Activated CD4-positive, alpha-beta T cell treated with anti-CD3 and anti-CD28 coated beads, Interleukin-2, amount 50 U/mL, for 1 hour (primary cell): ENCODE results near the gene DCAF4L1.
A peak's percentile ranks its signal among the peaks of the same experiment; 100 is the strongest.

ENCODE experiments used
- DNase-seq: peaks from one replicate; pipeline ENCODE4 v3.0.0-alpha.2; 2020

Gene DCAF4L1, protein sequence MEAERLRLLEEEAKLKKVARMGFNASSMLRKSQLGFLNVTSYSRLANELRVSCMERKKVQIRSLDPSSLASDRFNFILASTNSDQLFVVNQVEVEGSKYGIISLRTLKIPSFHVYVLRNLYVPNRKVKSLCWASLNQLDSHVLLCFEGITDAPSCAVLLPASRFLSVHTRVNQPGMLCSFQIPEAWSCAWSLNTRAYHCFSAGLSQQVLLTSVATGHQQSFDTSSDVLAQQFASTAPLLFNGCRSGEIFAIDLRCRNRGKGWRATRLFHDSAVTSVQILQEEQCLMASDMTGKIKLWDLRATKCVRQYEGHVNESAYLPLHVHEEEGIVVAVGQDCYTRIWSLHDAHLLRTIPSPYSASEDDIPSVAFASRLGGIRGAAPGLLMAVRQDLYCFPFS

DNA sequence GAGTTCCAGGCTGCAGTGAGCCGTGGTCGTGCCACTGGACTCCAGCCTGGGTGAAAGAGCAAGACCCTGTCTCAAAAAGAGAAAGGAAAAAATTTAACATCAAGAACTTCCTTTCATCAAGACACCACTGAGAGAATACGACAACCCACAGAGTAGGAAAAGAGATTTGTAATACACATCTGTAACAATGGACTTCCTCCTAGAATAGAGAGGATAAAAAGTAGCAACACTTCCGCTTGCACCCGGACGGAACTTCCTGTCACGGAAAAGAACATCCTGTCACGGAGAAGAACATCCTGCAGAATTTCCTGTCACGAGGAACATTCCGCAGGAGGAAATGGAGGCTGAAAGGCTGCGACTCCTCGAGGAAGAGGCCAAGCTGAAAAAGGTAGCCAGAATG, at the start of gene DCAF4L1:
DCAF4L1 (plus strand) TSS at position 301 of the 400 bp plus-strand sequence; CDS start at position 338, 37 bp downstream.
- DNase-seq: no peak

DNA sequence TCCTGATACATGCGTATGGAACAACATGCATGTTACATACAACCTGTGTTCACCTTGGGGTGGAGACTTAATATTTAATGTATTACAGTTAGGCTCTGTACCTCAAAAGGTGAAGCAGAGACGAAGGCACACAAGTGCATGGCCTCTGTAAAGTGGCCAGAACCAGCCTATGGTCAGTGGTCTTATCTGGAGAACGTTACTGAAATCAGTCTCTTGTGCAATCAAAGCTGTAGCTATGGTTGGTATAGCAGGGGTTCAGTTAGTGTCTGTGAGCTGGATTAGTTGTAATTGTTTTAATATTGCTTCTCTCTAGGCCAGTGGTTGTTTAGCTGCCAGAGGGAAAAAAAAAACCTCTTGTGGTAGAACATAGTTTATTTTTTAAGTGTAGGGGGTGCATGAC, 48.6 kb upstream of the DCAF4L1 start:
- DNase-seq: no peak

DNA sequence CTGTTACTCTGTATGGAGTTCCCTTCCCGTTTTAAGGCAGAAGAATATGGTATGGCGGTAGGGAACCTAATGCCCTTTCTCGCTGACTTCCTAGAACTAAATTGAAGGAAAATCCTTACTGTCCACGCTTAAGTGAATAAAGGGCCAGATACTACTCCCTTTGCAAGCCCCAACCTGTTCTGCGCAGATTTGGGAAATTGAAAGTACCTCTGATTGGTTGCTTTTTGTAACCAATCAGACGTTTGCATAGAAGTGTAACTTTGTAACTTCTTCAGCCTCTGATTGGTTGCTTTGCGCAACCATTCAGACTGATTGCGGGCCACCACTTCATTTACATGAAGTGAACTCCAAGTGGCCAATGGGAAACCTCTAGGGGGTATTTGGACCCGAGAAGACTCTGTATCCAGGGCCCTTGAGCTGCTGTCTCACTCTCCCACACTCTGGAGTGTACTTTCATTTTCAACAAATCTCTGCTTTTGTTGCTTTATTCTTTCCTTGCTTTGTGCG, 47.5 kb upstream of the DCAF4L1 start:
- no peak for DNase-seq

DNA sequence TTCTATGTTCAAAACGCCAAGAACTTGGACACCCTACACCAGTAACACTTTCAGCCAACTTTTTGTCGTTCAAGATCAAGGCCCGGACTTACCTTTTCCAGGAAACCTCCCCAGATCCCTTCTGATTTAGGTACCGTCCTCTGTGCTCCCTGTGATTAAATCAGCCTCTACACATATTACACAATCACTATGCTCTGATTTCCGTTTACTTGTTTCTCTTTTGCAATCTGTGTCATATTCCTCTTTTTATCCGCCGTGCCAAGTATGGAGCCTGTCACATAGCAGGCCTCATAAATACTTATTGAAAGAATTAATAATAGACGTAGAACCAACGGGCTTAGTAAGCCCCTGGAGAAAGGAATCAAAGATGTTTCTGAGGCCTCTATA, 47.0 kb upstream of the DCAF4L1 start:
- DNase-seq: no peak

DNA sequence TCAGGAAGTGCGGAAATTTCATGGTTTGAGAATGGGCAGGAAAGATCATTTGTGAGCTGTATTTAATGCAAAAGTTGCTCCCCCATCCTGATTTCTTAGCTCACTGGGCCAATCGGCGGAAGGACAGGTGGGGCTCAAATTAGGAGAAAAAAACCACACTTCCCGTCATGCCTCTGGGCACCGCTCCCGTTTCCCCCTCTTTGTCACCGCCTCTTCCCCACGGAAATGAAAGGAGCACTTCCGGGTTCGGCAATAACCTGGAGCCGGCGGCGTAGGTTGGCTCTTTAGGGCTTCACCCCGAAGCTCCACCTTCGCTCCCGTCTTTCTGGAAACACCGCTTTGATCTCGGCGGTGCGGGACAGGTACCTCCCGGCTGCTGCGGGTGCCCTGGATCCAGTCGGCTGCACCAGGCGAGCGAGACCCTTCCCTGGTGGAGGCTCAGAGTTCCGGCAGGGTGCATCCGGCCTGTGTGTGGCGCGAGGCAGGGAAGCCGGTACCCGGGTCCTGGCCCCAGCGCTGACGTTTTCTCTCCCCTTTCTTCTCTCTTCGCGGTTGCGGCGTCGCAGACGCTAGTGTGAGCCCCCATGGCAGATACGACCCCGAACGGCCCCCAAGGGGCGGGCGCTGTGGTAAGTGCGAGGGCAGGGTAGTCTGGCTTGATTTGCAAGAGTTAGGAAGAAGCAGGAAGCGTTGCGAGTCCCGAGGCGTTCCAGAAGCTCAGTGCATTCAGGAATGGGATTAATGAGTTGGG, 46.5 kb upstream of the DCAF4L1 start, which contains the start of gene TMEM33:
TMEM33 (plus strand) TSS at position 529 of the 751 bp plus-strand sequence; CDS start at position 585, 56 bp downstream.
- DNase-seq: peak; percentile 71

DNA sequence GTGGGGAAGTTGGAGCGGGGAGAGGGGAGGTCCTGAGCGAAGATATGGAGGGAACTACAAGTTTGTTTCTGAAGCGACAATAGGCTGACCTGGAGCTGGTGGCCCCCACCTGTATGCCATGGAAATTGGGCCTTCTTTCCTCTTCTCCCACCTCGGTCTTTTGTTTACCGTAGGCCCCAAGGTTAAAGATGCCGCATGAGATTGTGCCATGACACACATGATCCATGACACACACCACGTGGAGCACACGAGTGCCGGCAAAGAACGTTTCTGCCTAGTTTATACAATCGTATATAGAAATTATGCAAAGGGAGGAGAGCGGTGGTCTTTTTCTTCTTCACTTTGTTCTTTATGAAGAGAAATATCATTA, 45.9 kb upstream of the DCAF4L1 start:
- peak; percentile 15 for DNase-seq

DNA sequence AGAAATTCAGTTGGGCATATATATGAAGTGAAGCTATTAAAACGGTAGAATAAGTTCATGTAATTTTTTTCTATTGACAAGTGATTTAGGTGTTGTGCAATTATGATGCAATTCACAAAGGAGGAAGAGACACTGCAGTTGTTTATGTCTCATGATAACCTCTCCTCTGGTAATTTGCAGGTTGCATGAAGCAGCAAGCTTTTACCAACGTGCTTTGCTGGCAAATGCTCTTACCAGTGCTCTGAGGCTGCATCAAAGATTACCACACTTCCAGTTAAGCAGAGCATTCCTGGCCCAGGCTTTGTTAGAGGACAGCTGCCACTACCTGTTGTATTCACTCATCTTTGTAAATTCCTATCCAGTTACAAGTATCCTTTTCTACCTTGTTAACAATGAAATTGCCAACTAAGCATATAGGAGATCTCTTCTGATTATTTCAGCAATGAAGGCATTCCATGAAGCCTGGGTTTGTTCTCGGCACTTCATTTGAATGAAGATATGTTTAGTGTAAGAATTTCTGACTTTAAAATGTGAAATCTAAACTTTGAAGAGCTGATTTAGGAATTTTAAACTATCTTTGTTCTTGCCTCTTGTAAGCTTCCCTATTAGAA, 42.4 kb upstream of the DCAF4L1 start:
- DNase-seq: no peak

DNA sequence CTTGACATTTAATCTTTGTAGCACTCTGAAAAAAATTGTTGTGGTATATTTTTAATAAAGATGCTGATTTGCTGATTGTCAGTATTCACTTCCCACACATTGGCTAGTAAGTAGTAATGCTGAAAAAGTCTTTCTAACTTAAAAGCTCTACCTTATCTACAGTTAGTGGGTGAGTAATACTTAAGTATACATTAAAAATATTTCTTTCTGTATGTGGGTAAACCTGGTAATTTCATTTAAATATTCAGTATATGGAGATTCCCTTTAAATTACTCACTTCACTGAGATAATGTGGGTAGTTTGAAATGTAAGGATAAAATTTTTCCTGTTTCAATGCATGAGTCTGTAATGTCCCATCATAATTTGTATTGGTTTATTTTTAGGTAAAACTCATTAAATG, 40.7 kb upstream of the DCAF4L1 start:
- no peak for DNase-seq

DNA sequence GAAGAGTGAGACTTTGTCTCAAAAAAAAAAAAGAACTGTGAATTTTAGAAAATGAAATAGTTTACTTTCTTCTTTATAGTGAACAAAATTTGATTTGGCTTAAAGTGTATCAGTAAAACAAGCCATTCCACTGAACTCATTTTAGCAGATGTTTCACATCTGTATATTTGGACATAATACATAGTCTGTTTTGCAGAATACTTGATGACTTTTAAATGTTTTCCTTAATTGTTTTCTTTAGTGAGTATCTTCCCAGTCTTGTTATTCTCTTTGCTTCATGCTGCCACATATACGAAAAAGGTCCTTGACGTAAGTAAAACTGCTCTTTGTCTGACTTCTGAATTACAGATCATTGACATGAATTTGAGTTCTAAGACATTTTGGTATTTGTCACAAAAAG, 38.0 kb upstream of the DCAF4L1 start:
- DNase-seq: no peak

DNA sequence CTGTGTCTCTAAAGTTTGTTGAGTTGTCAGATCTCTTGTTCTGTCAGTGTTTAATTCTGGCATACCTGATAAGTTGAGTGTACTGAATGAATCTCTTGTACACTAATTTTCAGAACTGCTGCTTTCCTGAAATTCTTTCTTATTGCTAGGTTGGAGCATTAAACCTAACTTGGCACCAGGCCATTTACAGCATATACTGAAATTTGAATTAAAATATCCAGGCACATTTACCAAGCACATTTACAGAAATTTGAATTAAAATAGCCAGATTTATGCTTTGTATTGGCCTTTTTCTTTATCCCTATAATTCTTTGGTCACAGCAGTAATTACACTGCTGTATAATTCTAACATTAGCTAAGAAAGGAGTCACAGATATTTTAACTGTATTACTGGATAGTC, 37.5 kb upstream of the DCAF4L1 start:
- no peak for DNase-seq

DNA sequence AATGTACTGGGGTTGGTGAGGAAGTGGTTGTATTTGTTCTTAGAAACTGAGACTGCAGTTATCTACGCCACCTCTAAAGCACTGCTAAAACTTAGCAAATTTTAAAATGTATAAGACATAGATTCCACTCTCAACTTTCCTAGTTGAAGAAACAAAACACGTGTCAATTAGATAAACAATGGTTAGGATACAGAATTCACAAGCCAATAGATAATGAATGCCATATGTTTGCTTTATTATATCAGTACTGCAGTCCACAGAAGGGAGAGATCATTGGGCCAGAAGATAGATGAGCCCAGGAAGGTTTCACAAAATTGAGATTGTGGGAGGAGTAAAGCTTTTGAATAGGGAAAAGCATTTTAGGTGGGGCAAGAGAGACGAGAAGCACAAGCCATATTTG, 32.0 kb upstream of the DCAF4L1 start:
- DNase-seq: no peak

DNA sequence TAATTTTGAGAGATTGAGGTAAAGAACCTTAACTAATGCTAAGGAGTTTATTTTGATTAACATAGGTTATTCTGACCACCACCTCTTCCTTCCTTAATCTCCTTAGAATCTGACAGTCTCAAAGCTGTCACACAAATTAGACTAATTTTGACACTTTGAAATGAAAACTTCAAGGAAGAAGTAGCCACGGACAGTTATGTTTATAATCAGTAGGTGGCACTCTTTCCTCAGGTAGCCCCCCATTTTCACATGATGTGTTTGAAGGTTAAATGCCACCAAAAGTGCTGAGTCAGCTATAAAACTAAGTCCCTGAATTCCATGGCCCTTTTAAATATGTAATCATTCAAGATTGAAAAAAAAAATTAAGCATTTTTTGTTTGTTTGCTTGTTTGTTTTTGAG, 23.9 kb upstream of the DCAF4L1 start:
- no peak for DNase-seq

DNA sequence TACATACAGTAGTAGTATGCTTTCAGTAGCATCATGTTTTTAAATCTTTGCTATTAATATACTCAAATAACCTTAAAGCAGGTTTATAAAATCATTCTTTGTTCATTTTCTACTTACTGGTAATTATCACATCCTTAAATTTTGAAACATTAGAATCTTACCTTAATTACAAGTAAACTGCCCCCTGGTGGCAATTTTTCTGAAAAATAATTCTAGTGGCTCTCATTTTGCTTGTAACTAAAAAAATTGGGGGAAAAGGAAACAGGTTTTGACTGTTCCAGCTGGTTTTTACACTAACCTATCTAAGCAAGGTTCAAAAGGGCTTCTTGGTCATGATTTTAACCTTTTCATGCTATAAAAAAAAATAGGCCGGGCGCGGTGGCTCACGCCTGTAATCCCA, 18.5 kb upstream of the DCAF4L1 start:
- DNase-seq: no peak

DNA sequence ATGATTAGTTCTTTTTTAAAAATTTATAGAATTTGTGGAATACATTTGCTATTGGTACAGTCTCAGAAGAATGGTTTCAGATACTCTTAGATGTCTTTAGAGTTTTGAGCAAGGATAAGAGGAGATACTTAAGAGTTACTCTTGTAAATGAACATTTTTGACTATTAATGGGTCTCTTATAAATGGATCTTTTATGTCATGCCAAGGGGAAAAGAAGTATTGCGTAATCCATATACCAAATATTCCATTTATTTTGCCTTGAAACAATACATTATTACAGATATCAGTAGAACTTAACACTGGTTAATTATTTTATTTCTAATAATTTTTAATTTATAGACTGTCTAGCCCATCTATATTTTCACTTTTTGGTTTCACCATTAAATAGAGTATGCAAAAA, 17.2 kb upstream of the DCAF4L1 start:
- DNase-seq: no peak

DNA sequence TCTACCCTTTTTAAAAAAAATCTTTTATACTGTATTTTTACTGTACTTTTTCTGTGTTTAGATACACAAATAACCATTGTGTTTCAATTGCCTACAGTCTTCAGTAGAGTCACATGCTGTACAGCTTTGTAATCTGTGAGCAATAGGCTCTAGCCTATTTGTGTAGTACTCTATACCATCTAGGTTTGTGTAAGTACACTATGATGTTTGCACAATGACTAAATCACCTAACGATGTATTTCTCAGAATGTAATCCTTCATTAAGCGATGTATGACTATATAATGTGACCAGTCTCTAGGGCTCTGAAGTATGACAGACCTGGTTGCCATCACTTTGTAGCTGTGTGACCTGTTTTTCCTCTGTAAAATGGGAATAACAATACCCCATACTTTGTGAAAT, 14.2 kb upstream of the DCAF4L1 start:
- no peak for DNase-seq

DNA sequence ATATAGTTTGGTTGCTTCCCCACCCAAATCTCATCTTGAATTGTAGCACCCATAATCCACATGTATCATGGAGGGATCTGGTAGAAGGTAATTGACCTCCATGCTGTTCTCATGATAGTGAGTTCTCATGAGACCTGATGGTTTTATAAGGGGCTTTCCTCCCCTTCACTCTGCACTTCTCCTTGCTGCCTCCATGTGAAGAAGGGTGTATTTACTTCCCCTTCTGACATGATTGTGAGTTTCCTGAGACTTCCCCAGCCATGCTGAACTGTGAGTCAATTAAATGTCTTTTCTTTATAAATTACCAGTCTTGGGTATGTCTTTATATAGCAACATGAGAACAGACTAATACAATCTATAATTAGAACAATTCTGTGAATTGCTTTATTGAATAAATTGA, 11.9 kb upstream of the DCAF4L1 start:
- DNase-seq: no peak

DNA sequence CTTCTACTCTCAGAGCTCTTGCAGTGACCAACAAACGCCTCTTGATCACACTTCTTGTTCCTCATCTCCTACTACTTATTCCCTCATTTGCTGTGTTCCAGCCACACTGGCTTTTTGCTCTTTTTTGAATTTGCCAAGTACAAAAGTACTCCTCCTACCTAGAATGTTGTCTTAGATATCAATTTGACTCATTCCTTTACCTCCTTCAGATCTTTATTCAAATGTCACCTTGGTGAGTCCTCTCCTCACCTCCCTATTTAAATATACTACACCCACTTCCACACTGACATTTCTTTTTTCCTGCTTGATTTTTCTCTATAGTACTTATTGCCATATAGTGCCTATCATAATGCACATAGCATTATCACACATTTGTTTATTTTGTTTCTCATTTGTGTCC, 6.2 kb upstream of the DCAF4L1 start:
- no peak for DNase-seq

DNA sequence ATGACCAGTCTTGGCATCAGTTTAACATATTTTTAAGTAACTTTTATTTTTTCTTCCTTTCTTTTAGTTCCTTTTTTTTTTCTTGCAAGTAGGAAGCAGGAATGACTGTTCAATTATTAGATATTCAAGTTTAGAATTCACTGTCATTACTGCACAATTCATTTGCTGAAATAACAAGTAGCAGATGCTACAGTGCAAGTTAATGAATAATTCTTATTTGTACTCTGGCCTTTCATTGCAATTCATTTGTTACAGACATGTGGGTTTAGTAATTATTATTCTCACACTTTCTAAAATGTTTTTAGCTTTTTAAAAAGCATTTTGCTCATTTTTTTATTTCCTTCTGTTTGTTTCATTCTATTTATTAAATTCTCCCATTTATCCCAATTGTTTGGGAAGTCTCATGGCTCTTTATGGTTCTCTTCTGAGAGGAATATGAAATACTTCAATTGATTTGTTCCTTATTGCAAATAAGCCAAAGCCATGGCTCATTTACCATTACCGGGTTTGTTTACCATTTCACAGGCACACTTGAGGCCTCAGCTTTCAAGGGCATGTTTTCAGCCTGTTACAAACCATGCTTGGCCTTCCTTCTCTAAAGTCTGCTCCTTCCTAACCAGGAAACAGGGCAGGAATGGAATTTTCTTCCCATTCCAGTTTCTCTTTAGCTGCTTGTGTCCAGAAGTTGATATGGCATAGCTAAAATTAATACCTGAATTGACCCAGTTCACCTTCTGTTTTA, 4.6 kb upstream of the DCAF4L1 start:
- no peak for DNase-seq

DNA sequence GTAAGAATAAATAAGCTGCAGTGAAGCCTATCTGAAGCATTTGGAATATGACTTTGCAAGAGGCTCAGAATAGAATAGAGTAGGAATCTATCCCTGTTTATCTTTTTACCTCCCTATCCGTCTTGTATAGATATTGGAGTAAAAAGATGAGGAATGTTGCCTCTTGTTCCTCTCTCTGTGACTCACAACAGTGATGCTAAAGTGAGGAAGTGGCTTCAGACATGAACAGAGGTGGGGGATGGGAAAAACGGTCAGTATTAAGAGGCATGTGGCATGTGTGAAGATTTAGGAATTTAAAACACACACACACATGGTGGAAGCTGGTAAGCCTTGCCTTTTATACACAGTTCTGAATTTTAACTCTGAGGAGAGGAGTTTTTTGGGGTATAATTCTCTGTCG, 3.8 kb upstream of the DCAF4L1 start:
- no peak for DNase-seq

DNA sequence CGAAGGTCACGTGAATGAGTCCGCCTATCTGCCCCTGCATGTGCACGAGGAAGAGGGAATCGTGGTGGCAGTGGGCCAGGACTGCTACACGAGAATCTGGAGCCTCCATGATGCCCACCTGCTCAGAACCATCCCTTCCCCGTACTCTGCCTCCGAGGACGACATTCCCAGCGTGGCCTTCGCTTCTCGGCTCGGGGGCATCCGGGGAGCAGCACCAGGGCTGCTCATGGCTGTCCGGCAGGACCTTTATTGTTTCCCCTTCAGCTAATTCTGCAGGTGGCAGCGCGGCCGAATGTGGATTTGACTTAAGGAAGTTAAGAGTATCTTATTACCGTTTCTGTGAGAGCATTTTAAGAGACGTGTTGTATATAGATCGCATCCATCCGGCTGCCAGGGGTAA, 1.2 kb downstream of the DCAF4L1 start:
- DNase-seq: no peak

DNA sequence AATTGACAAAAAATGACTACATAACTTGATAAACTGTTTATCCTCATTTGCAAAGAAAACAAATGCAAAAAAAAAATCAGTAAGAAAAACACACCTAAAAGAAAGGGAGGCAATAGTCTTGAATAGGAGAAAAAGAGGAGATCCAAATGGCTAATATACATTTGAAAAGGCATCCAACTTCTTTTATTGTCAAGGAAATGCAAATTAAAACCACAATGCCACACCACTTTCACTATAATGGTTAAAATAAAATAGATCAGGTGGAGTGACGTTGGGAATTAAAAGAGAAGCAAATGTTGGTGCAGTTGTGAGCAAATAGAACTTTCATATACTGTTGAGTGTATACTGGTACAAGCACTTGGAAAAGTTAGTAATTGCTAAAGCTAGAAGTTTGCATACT, 3.6 kb downstream of the DCAF4L1 start:
- DNase-seq: no peak

DNA sequence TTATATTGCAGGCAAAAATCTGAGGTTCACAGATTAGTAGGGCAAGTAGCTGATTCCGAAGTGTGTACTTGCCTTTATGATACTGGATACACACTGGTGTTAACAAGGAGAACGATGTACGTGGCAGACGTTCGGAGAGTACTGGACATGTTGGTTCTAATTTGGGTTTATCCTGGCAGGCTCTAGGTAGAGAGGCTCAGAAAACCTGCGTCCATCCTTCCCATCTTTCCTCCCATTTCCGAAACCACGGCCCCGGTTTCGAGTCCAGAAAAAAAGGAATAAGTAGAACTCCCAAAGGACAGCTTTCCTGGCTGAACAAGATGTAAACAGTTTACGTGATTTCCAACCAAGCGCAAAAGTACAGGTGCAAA, 8.4 kb downstream of the DCAF4L1 start:
- no peak for DNase-seq
